WERI-Rb-1 (cell line): ENCODE data around the gene CFAP97D2.
"Not testable (repeated sequence)": the region's sequence is repeated elsewhere in the genome, so short reads cannot be mapped to it uniquely, and the experiment has no call there.

Source experiments
- DNase-seq: peaks from one replicate; pipeline ENCODE4 v3.0.0-alpha.2; 2020
- H3K27ac ChIP-seq: fragments of 250-450 bp; sonication (Bioruptor Pico); 2 replicates; pipeline ENCODE4 v1.5.1; 2020; ENCODE audit warnings: mild to moderate bottlenecking, moderate library complexity
- H3K27me3 ChIP-seq: fragments of 250-450 bp; sonication (Bioruptor Pico); 2 replicates; pipeline ENCODE4 v1.5.1; 2021; ENCODE audit warnings: mild to moderate bottlenecking, low read depth, moderate library complexity; ENCODE audit not compliant: insufficient read depth, severe bottlenecking
- H3K36me3 ChIP-seq: fragments of 250-450 bp; sonication (Bioruptor Pico); 2 replicates; pipeline ENCODE4 v1.5.1; 2020; ENCODE audit warnings: mild to moderate bottlenecking, moderate library complexity
- H3K4me3 ChIP-seq: 2 replicates; pipeline ENCODE4 v1.5.1; 2011; ENCODE audit warnings: low read depth, mild to moderate bottlenecking, control low read depth, low read length
- H3K9me3 ChIP-seq: fragments of 250-450 bp; sonication (Bioruptor Pico); 2 replicates; pipeline ENCODE4 v1.5.1; 2021; ENCODE audit warnings: mild to moderate bottlenecking, moderate library complexity; ENCODE audit not compliant: severe bottlenecking
- CTCF ChIP-seq: IDR thresholded peaks from 2 replicates; pipeline ENCODE4 v1.5.1; 2011; ENCODE audit warnings: low read depth, mild to moderate bottlenecking, control low read depth, inconsistent platforms, low read length

Gene CFAP97D2

GRCh38 chr13:114146173-114146572 lies 32.9 kb upstream of the CFAP97D2 start:
- H3K27me3 ChIP-seq = no peaks in the 10 kb centered on the region
- no peak for TF ChIP-seq CTCF
- DNase-seq = no peak
- no peak overlapping the region for H3K27ac ChIP-seq
- H3K36me3 ChIP-seq = no peaks in the 10 kb centered on the region
- H3K9me3 ChIP-seq = no peaks in the 10 kb centered on the region
- H3K4me3 ChIP-seq = no peak overlapping the region

GRCh38 chr13:114146629-114147028 lies 32.4 kb upstream of the CFAP97D2 start:
- DNase-seq = peak; percentile 73
- no peak overlapping the region for H3K27ac ChIP-seq
- no peaks in the 10 kb centered on the region for H3K36me3 ChIP-seq
- H3K4me3 ChIP-seq = no peak overlapping the region
- TF ChIP-seq CTCF = peak; percentile 77
- H3K9me3 ChIP-seq = no peaks in the 10 kb centered on the region
- H3K27me3 ChIP-seq = no peaks in the 10 kb centered on the region

GRCh38 chr13:114147803-114148520 lies 31.1 kb upstream of the CFAP97D2 start:
- Histone ChIP-seq H3K4me3 (no peak overlapping the region), H3K36me3 (no peaks in the 10 kb centered on the region), H3K9me3 (no peaks in the 10 kb centered on the region), H3K27ac (no peak overlapping the region), H3K27me3 (no peaks in the 10 kb centered on the region)
- no peak for TF ChIP-seq CTCF
- no peak for DNase-seq

- Histone ChIP-seq H3K27me3 (no peaks in the 10 kb centered on the region), H3K36me3 (no peaks in the 10 kb centered on the region), H3K4me3 (no peak overlapping the region), H3K9me3 (no peaks in the 10 kb centered on the region), H3K27ac (no peak overlapping the region)
- TF ChIP-seq CTCF = no peak
- DNase-seq = no peak
These were observed 30.6 kb upstream of the CFAP97D2 start for GRCh38 chr13:114148521-114148855.

- not testable (repeated sequence) for H3K9me3 ChIP-seq, H3K27ac ChIP-seq, H3K27me3 ChIP-seq, H3K4me3 ChIP-seq, DNase-seq, H3K36me3 ChIP-seq
These were observed 30.2 kb upstream of the CFAP97D2 start for GRCh38 chr13:114148886-114149285.

GRCh38 chr13:114149774-114150740 lies 29.0 kb upstream of the CFAP97D2 start:
- Histone ChIP-seq H3K36me3 (no peaks in the 10 kb centered on the region), H3K27me3 (no peaks in the 10 kb centered on the region), H3K27ac (no peak overlapping the region), H3K9me3 (no peaks in the 10 kb centered on the region), H3K4me3 (no peak overlapping the region)
- no peak for TF ChIP-seq CTCF
- DNase-seq = no peak
